ENCODE results near the gene AMZ1.

DNA sequence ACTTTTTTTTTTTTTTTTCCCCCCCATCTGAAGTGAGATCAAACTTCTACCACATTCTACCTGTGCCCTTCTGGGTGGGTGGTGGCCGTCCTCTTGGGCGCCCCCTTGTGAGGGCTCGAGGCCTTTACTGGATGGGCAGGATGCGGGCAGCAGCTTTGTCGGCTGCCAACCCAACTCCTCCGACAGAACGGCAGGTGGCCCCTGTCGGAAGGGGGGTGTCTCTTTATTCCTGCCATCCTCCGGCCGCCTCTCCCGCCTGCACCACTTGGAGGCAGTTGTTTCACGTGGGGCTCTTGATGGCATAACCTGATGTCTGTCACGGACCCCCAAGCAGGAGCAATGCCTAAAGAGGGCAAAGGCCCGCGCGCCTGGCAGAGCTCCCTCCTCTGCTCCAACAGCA lies 31.0 kb downstream of the AMZ1 start:
- no peak for TF ChIP-seq EZH2 (IDR thresholded peaks at IDR 0.05; ENCODE audit: insufficient read depth, poor library complexity, severe bottlenecking)
- TF ChIP-seq EZH2phosphoT487 (IDR thresholded peaks at IDR 0.05; ENCODE audit: insufficient read depth, low read depth), result no peak
